Chondrocyte (in vitro differentiated cells): ENCODE data around the gene SLC10A2. TPM values are rescaled to one million over a fixed set of nuclear protein-coding genes. Genes with fewer than 3 reads are reported as not detected.

Experiments
- DNase-seq: peaks from one replicate; pipeline ENCODE4 v3.0.0; 2021; ENCODE audit warnings: mixed read lengths, low spot score
- H3K27ac Mint-ChIP-seq: one replicate; pipeline ENCODE4 v1.8.0; 2021; ENCODE audit warnings: mild to moderate bottlenecking, moderate library complexity, mixed read lengths; ENCODE audit not compliant: unreplicated experiment
- H3K27me3 Mint-ChIP-seq: 2 replicates; pipeline ENCODE4 v1.8.0; 2021; ENCODE audit warnings: low read depth, mixed read lengths
- H3K36me3 Mint-ChIP-seq: 2 replicates; pipeline ENCODE4 v1.8.0; 2021; ENCODE audit warnings: low read depth, mixed read lengths
- H3K4me1 Mint-ChIP-seq: 2 replicates; pipeline ENCODE4 v1.8.0; 2021; ENCODE audit warnings: low read depth, mild to moderate bottlenecking, mixed read lengths
- H3K4me3 Mint-ChIP-seq: one replicate; pipeline ENCODE4 v1.8.0; 2021; ENCODE audit warnings: mild to moderate bottlenecking, moderate library complexity, mixed read lengths; ENCODE audit not compliant: unreplicated experiment
- H3K9me3 Mint-ChIP-seq: 2 replicates; pipeline ENCODE4 v1.8.0; 2021; ENCODE audit warnings: low read depth, mixed read lengths
- total RNA-seq: library from RNA; stranded (reverse); gene quantifications from 3 replicates; pipeline ENCODE4 v1.2.1, GENCODE V29; 2021
- TF ChIP-seq, protein P1 (sequence below): fragments of 200-600 bp; sonication (generic); IDR thresholded peaks from 2 replicates; pipeline ENCODE4 v1.5.0; 2021; ENCODE audit warnings: antibody characterized with exemption, mild to moderate bottlenecking, moderate library complexity

Gene SLC10A2
- total RNA-seq, 1 donor from 2014 or later: not detected

DNA sequence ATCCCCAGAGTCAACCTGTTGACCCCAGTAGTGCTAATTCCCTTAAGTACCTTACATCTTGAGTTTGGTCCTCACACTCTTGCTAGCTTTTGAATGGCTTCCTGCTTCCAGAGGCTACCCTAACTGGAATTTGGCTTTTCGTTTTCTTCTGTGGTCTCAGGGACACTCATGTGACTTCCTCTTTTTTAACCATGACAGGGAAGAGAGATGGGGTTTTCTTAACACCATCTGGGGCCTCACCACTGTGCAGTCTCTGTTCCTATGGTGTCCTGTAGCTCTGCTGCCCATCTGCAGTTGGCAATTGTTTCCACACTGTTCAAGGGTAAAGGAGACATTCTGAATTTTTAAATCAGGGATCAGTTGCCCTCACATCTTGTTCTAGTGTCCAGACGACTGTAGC is 66.7 kb downstream of the SLC10A2 start:
- TF ChIP-seq, protein P1, sequence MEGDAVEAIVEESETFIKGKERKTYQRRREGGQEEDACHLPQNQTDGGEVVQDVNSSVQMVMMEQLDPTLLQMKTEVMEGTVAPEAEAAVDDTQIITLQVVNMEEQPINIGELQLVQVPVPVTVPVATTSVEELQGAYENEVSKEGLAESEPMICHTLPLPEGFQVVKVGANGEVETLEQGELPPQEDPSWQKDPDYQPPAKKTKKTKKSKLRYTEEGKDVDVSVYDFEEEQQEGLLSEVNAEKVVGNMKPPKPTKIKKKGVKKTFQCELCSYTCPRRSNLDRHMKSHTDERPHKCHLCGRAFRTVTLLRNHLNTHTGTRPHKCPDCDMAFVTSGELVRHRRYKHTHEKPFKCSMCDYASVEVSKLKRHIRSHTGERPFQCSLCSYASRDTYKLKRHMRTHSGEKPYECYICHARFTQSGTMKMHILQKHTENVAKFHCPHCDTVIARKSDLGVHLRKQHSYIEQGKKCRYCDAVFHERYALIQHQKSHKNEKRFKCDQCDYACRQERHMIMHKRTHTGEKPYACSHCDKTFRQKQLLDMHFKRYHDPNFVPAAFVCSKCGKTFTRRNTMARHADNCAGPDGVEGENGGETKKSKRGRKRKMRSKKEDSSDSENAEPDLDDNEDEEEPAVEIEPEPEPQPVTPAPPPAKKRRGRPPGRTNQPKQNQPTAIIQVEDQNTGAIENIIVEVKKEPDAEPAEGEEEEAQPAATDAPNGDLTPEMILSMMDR: no peak
- Mint-ChIP-seq H3K9me3 (peaks cover 14% of the 10 kb centered on the region), H3K27ac (no peak overlapping the region), H3K27me3 (no peaks in the 10 kb centered on the region), H3K4me1 (peaks cover 20% of the 10 kb centered on the region), H3K36me3 (no peaks in the 10 kb centered on the region), H3K4me3 (no peak overlapping the region)
- no peak for DNase-seq

Other genes starting within 250 kb of the SLC10A2 start
- gene ERCC5, start 220.4 kb downstream of the SLC10A2 start, total RNA-seq: 41.0 to 63.4 TPM (median 51.1 TPM) in 3 replicates